Measurements from ENCODE around the gene B3GNT2. TPM values are rescaled to one million over a fixed set of nuclear protein-coding genes. Genes with fewer than 3 reads are reported as not detected.

The B3GNT2 gene
- total and polyA plus RNA-seq, 2 of the 4 experiments (the other 2 are of a cell fraction), result 5.0 to 11.1 TPM

DNA sequence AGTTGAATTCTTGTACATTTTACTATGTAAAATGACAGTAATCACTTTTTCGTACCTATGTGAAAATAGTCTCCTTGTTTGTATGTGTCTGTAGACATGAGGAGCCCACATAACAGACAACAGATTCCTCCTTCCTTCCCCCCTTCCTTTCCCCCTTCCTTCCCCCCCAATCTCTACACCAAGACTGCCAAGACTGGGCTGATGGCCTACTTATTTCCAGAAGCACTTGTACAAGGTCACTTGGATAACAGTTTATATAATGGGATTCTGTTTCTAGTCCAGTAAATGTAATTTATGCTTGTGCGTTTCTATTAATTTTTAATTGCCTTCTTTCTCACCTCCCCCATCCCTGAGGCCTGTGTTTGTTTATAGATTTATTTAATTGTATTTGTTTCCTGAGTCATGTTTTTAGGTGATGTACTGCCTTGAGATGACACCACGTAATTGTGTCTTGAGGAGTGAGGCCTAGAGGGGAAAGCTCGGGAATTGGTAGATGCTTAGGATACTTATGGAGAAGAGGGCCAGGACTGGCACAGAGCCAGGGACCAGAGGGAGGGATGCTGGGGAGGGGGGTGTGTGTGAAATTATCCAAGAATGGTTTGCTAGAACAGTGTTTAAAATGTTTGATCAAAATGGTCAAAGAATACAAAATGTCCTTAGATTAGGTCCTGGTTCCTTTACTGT is 12.3 kb downstream of the B3GNT2 start:
- Histone ChIP-seq H2AK9ac (replicated peaks; ENCODE audit: low read depth, low read length, poor library complexity) (no peak overlapping the region), H4K5ac (ENCODE audit: low read depth, low read length) (no peak overlapping the region), H2BK5ac (ENCODE audit: low read depth, low read length, poor library complexity, severe bottlenecking) (no peak overlapping the region), H3K27me3 (ENCODE audit: control insufficient read depth, insufficient read depth, low read length) (no peaks in the 10 kb centered on the region), H3K9me3 (ENCODE audit: control insufficient read depth, insufficient read depth, low read length) (peaks cover 3% of the 10 kb centered on the region; the same call in 1 of the 2 replicates), H3K56ac (ENCODE audit: extremely low read depth, insufficient read depth, low read length) (no peak overlapping the region), H2BK20ac (ENCODE audit: low read depth, low read length) (no peak overlapping the region), H2AFZ (replicated peaks; ENCODE audit: low read length, poor library complexity) (no peak overlapping the region), H3K36me3 (ENCODE audit: control insufficient read depth, insufficient read depth, low read length) (no peaks in the 10 kb centered on the region), H3K4ac (ENCODE audit: low read depth, low read length) (no peak overlapping the region), H4K8ac (ENCODE audit: low read depth in 2 of 2, low read length in 2 of 2) (no peak overlapping the region), H3K23ac (ENCODE audit: low read depth, low read length) (no peak overlapping the region), H3K4me2 (ENCODE audit: low read depth, low read length) (no peak overlapping the region), H3K4me1 (ENCODE audit: control insufficient read depth, insufficient read depth, low read length) (no peaks in the 10 kb centered on the region), H3K27ac (ENCODE audit: insufficient read depth, low read length) (no peak overlapping the region), H4K91ac (ENCODE audit: insufficient read depth, low read depth, low read length) (no peak overlapping the region), H3K9me1 (ENCODE audit: insufficient read depth, low read length) (peaks cover 2% of the 10 kb centered on the region; the same call in 1 of the 2 replicates), H4K20me1 (ENCODE audit: insufficient read depth, low read length) (peaks cover 23% of the 10 kb centered on the region), H3K9ac (ENCODE audit: low read depth, low read length) (no peak overlapping the region), H2BK120ac (ENCODE audit: low read depth, low read length) (no peak overlapping the region), H3K4me3 (ENCODE audit: insufficient read depth, low read depth, low read length) (no peak overlapping the region), H3K79me1 (ENCODE audit: low read depth in 1 of 2, low read length in 2 of 2) (peaks cover 31 to 51% of the 10 kb centered on the region in 2 experiments), H3K14ac (replicated peaks; ENCODE audit: low read depth, low read length) (no peak overlapping the region), H2AK5ac (ENCODE audit: low read depth, low read length) (no peak overlapping the region), H3K18ac (ENCODE audit: low read depth, low read length) (no peak overlapping the region), H2BK15ac (ENCODE audit: low read depth, low read length) (no peak overlapping the region)
- CTCF ChIA-PET, result no interaction called here
- intact Hi-C loops (cut with micrococcal nuclease) (no loop called here), in situ Hi-C loops (cut with MboI; ENCODE audit: low sequenced_read_pairs) (no loop called here), dilution Hi-C loops (cut with HindIII; ENCODE audit: low sequenced_read_pairs, unreplicated experiment) (no loop called here)
- 52% methylated on average over 2 of the region's 4 CpGs; no CpG with 5 or more reads in 1 of the 2 experiments for WGBS, 2 experiments (ENCODE audit: extremely low coverage in 2 of 2, insufficient read length in 1 of 2)
- ATAC-seq (ENCODE audit: low read depth) (no peak), DNase-seq (no peak)
- POLR2A ChIA-PET (ENCODE audit: unreplicated experiment), result no interaction called here
- TF ChIP-seq MXI1 (IDR thresholded peaks at IDR 0.05; ENCODE audit: borderline replicate concordance, low read depth, low read length), result no peak
- no peak for TF ChIP-seq RFX5 (IDR thresholded peaks at IDR 0.05; ENCODE audit: low read depth, low read length)
- TF ChIP-seq, protein P1, sequence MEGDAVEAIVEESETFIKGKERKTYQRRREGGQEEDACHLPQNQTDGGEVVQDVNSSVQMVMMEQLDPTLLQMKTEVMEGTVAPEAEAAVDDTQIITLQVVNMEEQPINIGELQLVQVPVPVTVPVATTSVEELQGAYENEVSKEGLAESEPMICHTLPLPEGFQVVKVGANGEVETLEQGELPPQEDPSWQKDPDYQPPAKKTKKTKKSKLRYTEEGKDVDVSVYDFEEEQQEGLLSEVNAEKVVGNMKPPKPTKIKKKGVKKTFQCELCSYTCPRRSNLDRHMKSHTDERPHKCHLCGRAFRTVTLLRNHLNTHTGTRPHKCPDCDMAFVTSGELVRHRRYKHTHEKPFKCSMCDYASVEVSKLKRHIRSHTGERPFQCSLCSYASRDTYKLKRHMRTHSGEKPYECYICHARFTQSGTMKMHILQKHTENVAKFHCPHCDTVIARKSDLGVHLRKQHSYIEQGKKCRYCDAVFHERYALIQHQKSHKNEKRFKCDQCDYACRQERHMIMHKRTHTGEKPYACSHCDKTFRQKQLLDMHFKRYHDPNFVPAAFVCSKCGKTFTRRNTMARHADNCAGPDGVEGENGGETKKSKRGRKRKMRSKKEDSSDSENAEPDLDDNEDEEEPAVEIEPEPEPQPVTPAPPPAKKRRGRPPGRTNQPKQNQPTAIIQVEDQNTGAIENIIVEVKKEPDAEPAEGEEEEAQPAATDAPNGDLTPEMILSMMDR (conservative IDR thresholded peaks at IDR 0.05; ENCODE audit: low read depth, low read length), result no peak
- TF ChIP-seq FOS (IDR thresholded peaks at IDR 0.05; ENCODE audit: low read depth, low read length), result no peak
- TF ChIP-seq CHD1 (IDR thresholded peaks at IDR 0.05; ENCODE audit: low read depth, low read length), result no peak
- no peak for TF ChIP-seq SMC3 (IDR thresholded peaks at IDR 0.05; ENCODE audit: low read depth, low read length)
- TF ChIP-seq CEBPB (IDR thresholded peaks at IDR 0.05; ENCODE audit: low read depth, low read length), result no peak
- no peak for TF ChIP-seq MAFK (IDR thresholded peaks at IDR 0.05; ENCODE audit: low read depth, low read length)
- no peak for TF ChIP-seq POLR2A (IDR thresholded peaks at IDR 0.05; ENCODE audit: low read depth, low read length)
- TF ChIP-seq BHLHE40 (IDR thresholded peaks at IDR 0.05; ENCODE audit: low read depth, low read length), result no peak
- no peak for TF ChIP-seq RCOR1 (IDR thresholded peaks at IDR 0.05; ENCODE audit: insufficient replicate concordance, low read length)
- TF ChIP-seq NFE2L2 (IDR thresholded peaks at IDR 0.05; ENCODE audit: low read depth, low read length), result no peak
- TF ChIP-seq, protein P2, sequence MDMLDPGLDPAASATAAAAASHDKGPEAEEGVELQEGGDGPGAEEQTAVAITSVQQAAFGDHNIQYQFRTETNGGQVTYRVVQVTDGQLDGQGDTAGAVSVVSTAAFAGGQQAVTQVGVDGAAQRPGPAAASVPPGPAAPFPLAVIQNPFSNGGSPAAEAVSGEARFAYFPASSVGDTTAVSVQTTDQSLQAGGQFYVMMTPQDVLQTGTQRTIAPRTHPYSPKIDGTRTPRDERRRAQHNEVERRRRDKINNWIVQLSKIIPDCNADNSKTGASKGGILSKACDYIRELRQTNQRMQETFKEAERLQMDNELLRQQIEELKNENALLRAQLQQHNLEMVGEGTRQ (IDR thresholded peaks at IDR 0.05; ENCODE audit: low read depth, low read length), result no peak
- TF ChIP-seq, protein P3, sequence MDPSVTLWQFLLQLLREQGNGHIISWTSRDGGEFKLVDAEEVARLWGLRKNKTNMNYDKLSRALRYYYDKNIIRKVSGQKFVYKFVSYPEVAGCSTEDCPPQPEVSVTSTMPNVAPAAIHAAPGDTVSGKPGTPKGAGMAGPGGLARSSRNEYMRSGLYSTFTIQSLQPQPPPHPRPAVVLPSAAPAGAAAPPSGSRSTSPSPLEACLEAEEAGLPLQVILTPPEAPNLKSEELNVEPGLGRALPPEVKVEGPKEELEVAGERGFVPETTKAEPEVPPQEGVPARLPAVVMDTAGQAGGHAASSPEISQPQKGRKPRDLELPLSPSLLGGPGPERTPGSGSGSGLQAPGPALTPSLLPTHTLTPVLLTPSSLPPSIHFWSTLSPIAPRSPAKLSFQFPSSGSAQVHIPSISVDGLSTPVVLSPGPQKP (IDR thresholded peaks at IDR 0.05; ENCODE audit: borderline replicate concordance, low read depth, low read length), result no peak
- TF ChIP-seq MAZ (IDR thresholded peaks at IDR 0.05; ENCODE audit: borderline replicate concordance, low read depth, low read length), result no peak
- no peak for TF ChIP-seq RAD21 (IDR thresholded peaks at IDR 0.05; ENCODE audit: low read length)
- BruUV-seq (replicated peaks), result no TSS peak
